GM18861 (cell line): ENCODE results near the gene KDM4C.

Source experiments
- ATAC-seq: cut with Tn5 transposase; IDR thresholded peaks from one replicate; pipeline ENCODE4 v1.9.1; 2021; ENCODE audit not compliant: unreplicated experiment

The KDM4C gene

GRCh38 chr9:7192266-7192665 lies 434.5 kb downstream of the KDM4C start:
- ATAC-seq, result no peak

- no peak for ATAC-seq
Observed at GRCh38 chr9:7195526-7195925, 437.8 kb downstream of the KDM4C start.

GRCh38 chr9:7196467-7196866 lies 438.7 kb downstream of the KDM4C start:
- no peak for ATAC-seq

- ATAC-seq, result no peak
Observed at GRCh38 chr9:7201196-7201595, 443.4 kb downstream of the KDM4C start.

- no peak for ATAC-seq
Observed at GRCh38 chr9:7205806-7206205, 448.0 kb downstream of the KDM4C start.

- ATAC-seq, result no peak
Observed at GRCh38 chr9:7206221-7206758, 448.5 kb downstream of the KDM4C start.

GRCh38 chr9:7209016-7209715 lies 451.4 kb downstream of the KDM4C start:
- ATAC-seq, result no peak

GRCh38 chr9:7209990-7210389 lies 452.2 kb downstream of the KDM4C start:
- ATAC-seq, result no peak

GRCh38 chr9:7210854-7211637 lies 453.3 kb downstream of the KDM4C start:
- no peak for ATAC-seq

- no peak for ATAC-seq
Observed at GRCh38 chr9:7211657-7212056, 453.9 kb downstream of the KDM4C start.

- ATAC-seq, result no peak
Observed at GRCh38 chr9:7212101-7212500, 454.3 kb downstream of the KDM4C start.

GRCh38 chr9:7216004-7216841 lies 458.4 kb downstream of the KDM4C start:
- ATAC-seq, result no peak

GRCh38 chr9:7223981-7224380 lies 466.2 kb downstream of the KDM4C start:
- no peak for ATAC-seq
